Neural crest cell (in vitro differentiated cells): ENCODE data around the gene CNN2. TPM values are rescaled to one million over a fixed set of nuclear protein-coding genes. Genes with fewer than 3 reads are reported as not detected.

Experiments
- DNase-seq: peaks from one replicate; pipeline ENCODE4 v3.0.0; 2021; ENCODE audit warnings: low read depth, mixed read lengths, low spot score
- H3K27ac Mint-ChIP-seq: one replicate; pipeline ENCODE4 v1.8.0; 2021; ENCODE audit warnings: mild to moderate bottlenecking, mixed read lengths; ENCODE audit not compliant: unreplicated experiment
- H3K27me3 Mint-ChIP-seq: 2 replicates; pipeline ENCODE4 v1.8.0; 2021; ENCODE audit warnings: low read depth, mild to moderate bottlenecking, mixed read lengths
- H3K36me3 Mint-ChIP-seq: 2 replicates; pipeline ENCODE4 v1.8.0; 2021; ENCODE audit warnings: low read depth, mild to moderate bottlenecking, mixed read lengths
- H3K4me1 Mint-ChIP-seq: 2 replicates; pipeline ENCODE4 v1.8.0; 2021; ENCODE audit warnings: mixed read lengths
- H3K4me3 Mint-ChIP-seq: one replicate; pipeline ENCODE4 v1.8.0; 2021; ENCODE audit warnings: mild to moderate bottlenecking, mixed read lengths
- H3K9me3 Mint-ChIP-seq: 2 replicates; pipeline ENCODE4 v1.8.0; 2021; ENCODE audit warnings: mixed read lengths
- total RNA-seq: library from RNA; stranded (reverse); gene quantifications from 2 replicates; pipeline ENCODE4 v1.2.1, GENCODE V29; 2021
- TF ChIP-seq, protein P1 (sequence below): fragments of 200-600 bp; sonication (generic); conservative IDR thresholded peaks from 2 replicates; pipeline ENCODE4 v1.5.0; 2021; ENCODE audit warnings: antibody characterized with exemption, mild to moderate bottlenecking

Gene CNN2
- total RNA-seq, 1 donor from 2014 or later: 140 TPM

DNA sequence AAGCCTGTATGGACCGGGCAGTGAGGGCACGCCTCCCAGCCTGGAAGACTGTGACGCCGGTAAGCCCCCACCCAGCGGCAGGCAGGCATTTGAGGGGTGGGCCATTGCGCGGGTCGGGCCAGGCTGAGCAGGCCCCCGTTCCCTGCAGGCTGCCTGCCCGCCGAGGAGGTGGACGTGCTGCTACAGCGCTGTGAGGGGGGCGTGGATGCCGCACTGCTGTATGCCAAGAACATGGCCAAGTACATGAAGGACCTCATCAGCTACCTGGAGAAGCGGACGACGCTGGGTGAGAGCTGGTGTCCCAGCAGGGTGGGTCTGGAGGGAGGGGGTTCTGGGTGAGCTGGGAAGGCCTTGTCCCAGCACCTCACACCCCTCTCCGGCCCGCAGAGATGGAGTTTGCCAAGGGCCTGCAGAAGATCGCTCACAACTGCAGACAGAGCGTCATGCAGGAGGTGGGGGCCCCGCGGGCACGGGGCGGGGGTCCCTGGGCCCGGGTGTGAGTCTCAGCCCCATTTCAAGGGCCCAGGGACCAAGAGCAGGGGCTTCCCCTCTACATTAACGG lies 47.6 kb downstream of the CNN2 start:
- Mint-ChIP-seq H3K36me3 (no peaks in the 10 kb centered on the region), H3K4me3 (no peak overlapping the region), H3K4me1 (peaks cover 5% of the 10 kb centered on the region), H3K27me3 (peaks cover 46% of the 10 kb centered on the region), H3K9me3 (no peaks in the 10 kb centered on the region), H3K27ac (no peak overlapping the region)
- no peak for DNase-seq
- TF ChIP-seq, protein P1, sequence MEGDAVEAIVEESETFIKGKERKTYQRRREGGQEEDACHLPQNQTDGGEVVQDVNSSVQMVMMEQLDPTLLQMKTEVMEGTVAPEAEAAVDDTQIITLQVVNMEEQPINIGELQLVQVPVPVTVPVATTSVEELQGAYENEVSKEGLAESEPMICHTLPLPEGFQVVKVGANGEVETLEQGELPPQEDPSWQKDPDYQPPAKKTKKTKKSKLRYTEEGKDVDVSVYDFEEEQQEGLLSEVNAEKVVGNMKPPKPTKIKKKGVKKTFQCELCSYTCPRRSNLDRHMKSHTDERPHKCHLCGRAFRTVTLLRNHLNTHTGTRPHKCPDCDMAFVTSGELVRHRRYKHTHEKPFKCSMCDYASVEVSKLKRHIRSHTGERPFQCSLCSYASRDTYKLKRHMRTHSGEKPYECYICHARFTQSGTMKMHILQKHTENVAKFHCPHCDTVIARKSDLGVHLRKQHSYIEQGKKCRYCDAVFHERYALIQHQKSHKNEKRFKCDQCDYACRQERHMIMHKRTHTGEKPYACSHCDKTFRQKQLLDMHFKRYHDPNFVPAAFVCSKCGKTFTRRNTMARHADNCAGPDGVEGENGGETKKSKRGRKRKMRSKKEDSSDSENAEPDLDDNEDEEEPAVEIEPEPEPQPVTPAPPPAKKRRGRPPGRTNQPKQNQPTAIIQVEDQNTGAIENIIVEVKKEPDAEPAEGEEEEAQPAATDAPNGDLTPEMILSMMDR: no peak

- no peak overlapping the region for H3K4me3 Mint-ChIP-seq
- TF ChIP-seq, protein P1: no peak
- no peaks in the 10 kb centered on the region for H3K9me3 Mint-ChIP-seq
- peaks cover 39% of the 10 kb centered on the region for H3K27me3 Mint-ChIP-seq
- no peaks in the 10 kb centered on the region for H3K36me3 Mint-ChIP-seq
- DNase-seq: no peak
- peaks cover 5% of the 10 kb centered on the region for H3K4me1 Mint-ChIP-seq
- H3K27ac Mint-ChIP-seq: no peak overlapping the region
Observed at GRCh38 chr19:1074544-1075283, 48.3 kb downstream of the CNN2 start.

- Mint-ChIP-seq H3K4me3 (no peak overlapping the region), H3K27me3 (peaks cover 27% of the 10 kb centered on the region), H3K36me3 (no peaks in the 10 kb centered on the region), H3K4me1 (peaks cover 5% of the 10 kb centered on the region), H3K9me3 (no peaks in the 10 kb centered on the region), H3K27ac (no peak overlapping the region)
- TF ChIP-seq, protein P1: no peak
- no peak for DNase-seq
Observed at GRCh38 chr19:1076046-1076386, 49.6 kb downstream of the CNN2 start.

DNA sequence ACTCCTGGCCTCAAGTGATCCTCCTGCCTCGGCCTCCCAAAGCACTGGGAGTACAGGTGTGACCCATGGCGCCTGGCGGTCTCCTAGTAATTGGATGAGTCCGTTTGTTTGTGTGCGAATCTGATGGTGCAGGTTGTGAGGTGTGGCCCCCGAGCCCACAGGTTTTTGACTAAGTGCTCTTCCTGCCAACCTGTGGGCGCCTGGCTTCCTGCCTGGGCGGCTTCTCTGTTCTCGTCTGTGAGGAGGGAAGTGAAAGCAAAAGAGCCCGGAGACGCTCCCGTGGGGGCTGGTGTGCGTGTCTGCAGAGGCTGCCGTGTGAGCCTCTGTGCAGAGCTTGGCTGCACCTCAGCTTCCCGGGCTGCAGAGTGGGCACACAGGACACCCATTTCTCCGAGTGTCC lies 50.5 kb downstream of the CNN2 start:
- no peak overlapping the region for H3K27ac Mint-ChIP-seq
- H3K4me3 Mint-ChIP-seq: no peak overlapping the region
- peaks cover 22% of the 10 kb centered on the region for H3K27me3 Mint-ChIP-seq
- peaks cover 1% of the 10 kb centered on the region for H3K4me1 Mint-ChIP-seq
- no peaks in the 10 kb centered on the region for H3K36me3 Mint-ChIP-seq
- DNase-seq: no peak
- TF ChIP-seq, protein P1: no peak
- H3K9me3 Mint-ChIP-seq: no peaks in the 10 kb centered on the region

- TF ChIP-seq, protein P1: no peak
- Mint-ChIP-seq H3K4me3 (no peak overlapping the region), H3K27me3 (peaks cover 16% of the 10 kb centered on the region), H3K4me1 (peaks cover 3% of the 10 kb centered on the region), H3K27ac (no peak overlapping the region), H3K9me3 (no peaks in the 10 kb centered on the region), H3K36me3 (no peaks in the 10 kb centered on the region)
- no peak for DNase-seq
Observed at GRCh38 chr19:1079566-1080111, 53.2 kb downstream of the CNN2 start.
